Vagina (tissue), 2 donors: ENCODE measurements around the gene SEPTIN5.

ENCODE experiments used
- POLR2A ChIP-seq, 2 donors: fragments of 450-650 bp; IDR thresholded peaks; one replicate each; pipeline ENCODE4 v1.6.1; 2017; ENCODE audit warnings: antibody characterized with exemption in 2 of 2, mild to moderate bottlenecking in 2 of 2, moderate library complexity in 2 of 2
- POLR2AphosphoS5 ChIP-seq, 2 donors: sonication (generic); formaldehyde crosslinking; IDR thresholded peaks; one replicate each; pipeline ENCODE4 v1.9.0; 2017; ENCODE audit warnings: antibody characterized with exemption in 2 of 2, mild to moderate bottlenecking in 2 of 2, low read depth in 1 of 2; ENCODE audit not compliant: insufficient read depth in 1 of 2

DNA sequence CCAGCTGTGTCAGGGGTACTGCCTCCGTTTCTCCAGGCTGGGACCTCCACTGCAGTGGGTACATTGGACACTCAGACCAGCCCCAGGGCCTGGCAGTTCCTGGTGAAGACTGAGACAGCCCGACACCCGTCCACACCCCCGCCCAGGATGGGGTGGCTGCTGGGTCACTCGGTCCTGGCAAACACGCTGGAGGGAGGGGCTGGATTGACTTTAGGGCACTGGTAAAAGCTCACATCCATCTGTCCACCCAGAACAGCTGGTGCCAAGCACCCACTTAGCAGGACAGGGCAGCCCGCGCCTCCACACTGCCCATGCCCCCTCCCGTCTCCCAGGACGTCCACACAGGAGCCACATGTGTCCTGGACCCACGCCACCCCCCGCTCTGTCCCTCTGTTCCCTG is 35.6 kb downstream of the SEPTIN5 start:
- TF ChIP-seq POLR2A (IDR thresholded peaks at IDR 0.05) (no peak), POLR2AphosphoS5 (IDR thresholded peaks at IDR 0.05; ENCODE audit: insufficient read depth in 1 of 2, low read depth in 1 of 2) (no peak)
